Femur (tissue), 1 donor: ENCODE measurements around the gene CIROP.

Experiments
- DNase-seq: peaks from one replicate; pipeline ENCODE4 v3.0.0-alpha.2; 2017

Gene CIROP

GRCh38 chr14:23091294-23092225, 13.2 kb downstream of the CIROP start:
- DNase-seq: no peak

GRCh38 chr14:23090254-23090636, 14.5 kb downstream of the CIROP start:
- DNase-seq: no peak

GRCh38 chr14:23089498-23090253, 15.1 kb downstream of the CIROP start:
- no peak for DNase-seq

- DNase-seq: no peak
These were observed 18.2 kb downstream of the CIROP start for GRCh38 chr14:23086565-23086964.

- DNase-seq: no peak
These were observed 19.3 kb downstream of the CIROP start for GRCh38 chr14:23085458-23085857.

- no peak for DNase-seq
These were observed 24.3 kb downstream of the CIROP start for GRCh38 chr14:23080474-23080873.

- DNase-seq: no peak
These were observed 25.1 kb downstream of the CIROP start for GRCh38 chr14:23079716-23080115.

- no peak for DNase-seq
These were observed 26.1 kb downstream of the CIROP start for GRCh38 chr14:23078692-23079116.

GRCh38 chr14:23077962-23078361, 26.8 kb downstream of the CIROP start:
- no peak for DNase-seq

GRCh38 chr14:23076785-23077408, 27.9 kb downstream of the CIROP start:
- no peak for DNase-seq

GRCh38 chr14:23074906-23075305, 29.9 kb downstream of the CIROP start:
- no peak for DNase-seq

- no peak for DNase-seq
These were observed 32.8 kb downstream of the CIROP start for GRCh38 chr14:23071921-23072539.

- DNase-seq: peak; percentile 92
These were observed 33.4 kb downstream of the CIROP start for GRCh38 chr14:23071244-23071920.

- no peak for DNase-seq
These were observed 34.3 kb downstream of the CIROP start for GRCh38 chr14:23070262-23071129.

- no peak for DNase-seq
These were observed 35.4 kb downstream of the CIROP start for GRCh38 chr14:23069413-23069806.

GRCh38 chr14:23068789-23069412, 35.9 kb downstream of the CIROP start:
- DNase-seq: peak; percentile 91

- no peak for DNase-seq
These were observed 36.7 kb downstream of the CIROP start for GRCh38 chr14:23067847-23068788.

GRCh38 chr14:23066855-23067744, 37.7 kb downstream of the CIROP start:
- DNase-seq: no peak

- DNase-seq: no peak
These were observed 38.4 kb downstream of the CIROP start for GRCh38 chr14:23066368-23066767.
